WERI-Rb-1 (cell line): ENCODE measurements around the gene CCDC6.
"Not testable (repeated sequence)": the region's sequence is repeated elsewhere in the genome, so short reads cannot be mapped to it uniquely, and the experiment has no call there.

Source experiments
- DNase-seq: peaks from one replicate; pipeline ENCODE4 v3.0.0-alpha.2; 2020
- H3K27ac ChIP-seq: fragments of 250-450 bp; sonication (Bioruptor Pico); 2 replicates; pipeline ENCODE4 v1.5.1; 2020; ENCODE audit warnings: mild to moderate bottlenecking, moderate library complexity
- H3K27me3 ChIP-seq: fragments of 250-450 bp; sonication (Bioruptor Pico); 2 replicates; pipeline ENCODE4 v1.5.1; 2021; ENCODE audit warnings: mild to moderate bottlenecking, low read depth, moderate library complexity; ENCODE audit not compliant: insufficient read depth, severe bottlenecking
- H3K36me3 ChIP-seq: fragments of 250-450 bp; sonication (Bioruptor Pico); 2 replicates; pipeline ENCODE4 v1.5.1; 2020; ENCODE audit warnings: mild to moderate bottlenecking, moderate library complexity
- H3K4me3 ChIP-seq: 2 replicates; pipeline ENCODE4 v1.5.1; 2011; ENCODE audit warnings: low read depth, mild to moderate bottlenecking, control low read depth, low read length
- H3K9me3 ChIP-seq: fragments of 250-450 bp; sonication (Bioruptor Pico); 2 replicates; pipeline ENCODE4 v1.5.1; 2021; ENCODE audit warnings: mild to moderate bottlenecking, moderate library complexity; ENCODE audit not compliant: severe bottlenecking
- CTCF ChIP-seq: IDR thresholded peaks from 2 replicates; pipeline ENCODE4 v1.5.1; 2011; ENCODE audit warnings: low read depth, mild to moderate bottlenecking, control low read depth, inconsistent platforms, low read length

Gene CCDC6

GRCh38 chr10:59879363-59879913 lies 26.9 kb downstream of the CCDC6 start:
- Histone ChIP-seq H3K27ac (no peak overlapping the region), H3K9me3 (no peaks in the 10 kb centered on the region), H3K36me3 (peaks cover 2% of the 10 kb centered on the region; the same call in 1 of the 2 replicates), H3K4me3 (no peak overlapping the region), H3K27me3 (no peaks in the 10 kb centered on the region)
- no peak for TF ChIP-seq CTCF
- DNase-seq = no peak

GRCh38 chr10:59878915-59879314 lies 27.4 kb downstream of the CCDC6 start:
- no peak overlapping the region for H3K4me3 ChIP-seq
- no peak for DNase-seq
- TF ChIP-seq CTCF = no peak
- H3K27ac ChIP-seq = no peak overlapping the region
- H3K27me3 ChIP-seq = no peaks in the 10 kb centered on the region
- H3K9me3 ChIP-seq = no peaks in the 10 kb centered on the region
- H3K36me3 ChIP-seq = peaks cover 2% of the 10 kb centered on the region; the same call in 1 of the 2 replicates

DNA sequence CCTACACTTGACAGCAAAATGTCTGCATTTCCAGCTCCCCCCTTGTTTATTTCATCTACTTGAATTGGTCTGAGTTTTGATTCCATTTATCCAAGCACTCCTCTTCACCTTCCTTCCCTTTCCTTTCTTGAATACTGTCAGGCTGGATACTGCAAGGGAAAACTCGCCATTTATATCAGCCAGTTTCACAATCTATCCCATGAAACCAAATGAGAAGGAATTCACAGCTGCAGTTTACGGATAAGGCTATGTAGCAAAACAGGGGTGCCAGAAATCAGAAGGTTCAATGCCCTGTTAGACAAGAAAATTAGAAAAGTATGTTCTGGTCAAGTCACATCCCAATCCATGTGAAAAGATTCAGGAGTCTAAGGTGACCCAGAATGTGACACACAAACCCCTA lies 28.1 kb downstream of the CCDC6 start:
- no peak for TF ChIP-seq CTCF
- no peak for DNase-seq
- no peaks in the 10 kb centered on the region for H3K9me3 ChIP-seq
- H3K27ac ChIP-seq = no peak overlapping the region
- no peaks in the 10 kb centered on the region for H3K27me3 ChIP-seq
- no peak overlapping the region for H3K4me3 ChIP-seq
- H3K36me3 ChIP-seq = peaks cover 2% of the 10 kb centered on the region; the same call in 1 of the 2 replicates

GRCh38 chr10:59877191-59877671 lies 29.1 kb downstream of the CCDC6 start:
- no peaks in the 10 kb centered on the region for H3K9me3 ChIP-seq
- no peak for TF ChIP-seq CTCF
- peaks cover 2% of the 10 kb centered on the region; the same call in 1 of the 2 replicates for H3K36me3 ChIP-seq
- H3K27me3 ChIP-seq = no peaks in the 10 kb centered on the region
- H3K4me3 ChIP-seq = no peak overlapping the region
- no peak overlapping the region for H3K27ac ChIP-seq
- DNase-seq = no peak

- H3K27ac ChIP-seq = no peak overlapping the region
- peaks cover 2% of the 10 kb centered on the region; the same call in 1 of the 2 replicates for H3K36me3 ChIP-seq
- no peaks in the 10 kb centered on the region for H3K9me3 ChIP-seq
- no peak overlapping the region for H3K4me3 ChIP-seq
- DNase-seq = no peak
- TF ChIP-seq CTCF = no peak
- H3K27me3 ChIP-seq = no peaks in the 10 kb centered on the region
Observed at GRCh38 chr10:59876695-59877094, 29.7 kb downstream of the CCDC6 start.

- not testable (repeated sequence) for H3K9me3 ChIP-seq, H3K4me3 ChIP-seq, H3K27me3 ChIP-seq, H3K27ac ChIP-seq, H3K36me3 ChIP-seq
- DNase-seq = peak; percentile 33
Observed at GRCh38 chr10:59876208-59876607, 30.1 kb downstream of the CCDC6 start.
